ENCODE results near the gene YAP1. TPM values are rescaled to one million over a fixed set of nuclear protein-coding genes. Genes with fewer than 3 reads are reported as not detected.
A peak's percentile ranks its signal among the peaks of the same experiment; 100 is the strongest.

YAP1 gene
- total RNA-seq, 1 donor from 2014 or later, result 204 TPM

- no peak for DNase-seq (ENCODE audit: low spot score, unreplicated experiment)
- Mint-ChIP-seq H3K36me3 (ENCODE audit: insufficient read depth) (peaks cover 11% of the 10 kb centered on the region), H3K4me3 (ENCODE audit: low read depth) (no peak overlapping the region), H3K27me3 (no peaks in the 10 kb centered on the region), H3K4me1 (ENCODE audit: low read depth) (peaks cover 40% of the 10 kb centered on the region), H3K9me3 (ENCODE audit: low read depth) (no peaks in the 10 kb centered on the region), H3K27ac (no peak overlapping the region)
- TF ChIP-seq CTCF (IDR thresholded peaks at IDR 0.05; ENCODE audit: unreplicated experiment), result no peak
These were observed 37.8 kb downstream of the YAP1 start for GRCh38 chr11:102148059-102148458.

- peaks cover 41% of the 10 kb centered on the region for H3K4me1 Mint-ChIP-seq (ENCODE audit: low read depth)
- no peak for TF ChIP-seq CTCF (IDR thresholded peaks at IDR 0.05; ENCODE audit: unreplicated experiment)
- H3K36me3 Mint-ChIP-seq (ENCODE audit: insufficient read depth), result peaks cover 11% of the 10 kb centered on the region
These were observed 41.7 kb downstream of the YAP1 start for GRCh38 chr11:102151784-102152525.

DNA sequence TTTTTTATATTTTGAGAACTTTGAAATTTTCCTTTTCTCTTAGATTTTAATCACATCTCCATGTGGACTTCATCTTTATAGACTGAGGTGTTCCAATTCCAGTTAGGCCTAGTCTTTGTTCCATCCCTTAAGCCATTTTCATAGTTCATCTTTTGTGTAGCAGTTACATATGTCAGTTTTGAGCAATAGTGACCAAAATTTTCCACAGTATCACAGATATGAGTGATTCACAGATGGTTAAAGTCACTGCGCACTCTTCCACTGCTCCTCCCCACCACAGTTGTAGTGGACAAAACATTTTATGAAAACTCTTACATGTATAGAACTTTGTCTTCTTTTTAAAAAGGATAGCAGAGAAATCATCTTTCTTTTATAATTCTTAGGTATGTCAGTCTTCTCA, 42.8 kb downstream of the YAP1 start:
- TF ChIP-seq CTCF (IDR thresholded peaks at IDR 0.05; ENCODE audit: unreplicated experiment), result no peak
- Mint-ChIP-seq H3K9me3 (ENCODE audit: low read depth) (no peaks in the 10 kb centered on the region), H3K27me3 (no peaks in the 10 kb centered on the region), H3K4me3 (ENCODE audit: low read depth) (no peak overlapping the region), H3K4me1 (ENCODE audit: low read depth) (peaks cover 51% of the 10 kb centered on the region), H3K27ac (peak overlapping the region; percentile 63), H3K36me3 (ENCODE audit: insufficient read depth) (peaks cover 10% of the 10 kb centered on the region)
- no peak for DNase-seq (ENCODE audit: low spot score, unreplicated experiment)

More at GRCh38 chr11:102151784-102152525, 41.7 kb downstream of the YAP1 start:
- Mint-ChIP-seq H3K4me3 (ENCODE audit: low read depth) (no peak overlapping the region), H3K9me3 (ENCODE audit: low read depth) (no peaks in the 10 kb centered on the region), H3K27me3 (no peaks in the 10 kb centered on the region), H3K27ac (peak overlapping the region; percentile 71)
- no peak for DNase-seq (ENCODE audit: low spot score, unreplicated experiment)

GRCh38 chr11:102154806-102155205, 44.6 kb downstream of the YAP1 start:
- peaks cover 55% of the 10 kb centered on the region for H3K4me1 Mint-ChIP-seq (ENCODE audit: low read depth)
- DNase-seq (ENCODE audit: low spot score, unreplicated experiment), result no peak
- H3K27me3 Mint-ChIP-seq, result no peaks in the 10 kb centered on the region
- no peaks in the 10 kb centered on the region for H3K9me3 Mint-ChIP-seq (ENCODE audit: low read depth)
- H3K4me3 Mint-ChIP-seq (ENCODE audit: low read depth), result no peak overlapping the region
- H3K36me3 Mint-ChIP-seq (ENCODE audit: insufficient read depth), result peaks cover 4% of the 10 kb centered on the region
- no peak for TF ChIP-seq CTCF (IDR thresholded peaks at IDR 0.05; ENCODE audit: unreplicated experiment)
- no peak overlapping the region for H3K27ac Mint-ChIP-seq

DNA sequence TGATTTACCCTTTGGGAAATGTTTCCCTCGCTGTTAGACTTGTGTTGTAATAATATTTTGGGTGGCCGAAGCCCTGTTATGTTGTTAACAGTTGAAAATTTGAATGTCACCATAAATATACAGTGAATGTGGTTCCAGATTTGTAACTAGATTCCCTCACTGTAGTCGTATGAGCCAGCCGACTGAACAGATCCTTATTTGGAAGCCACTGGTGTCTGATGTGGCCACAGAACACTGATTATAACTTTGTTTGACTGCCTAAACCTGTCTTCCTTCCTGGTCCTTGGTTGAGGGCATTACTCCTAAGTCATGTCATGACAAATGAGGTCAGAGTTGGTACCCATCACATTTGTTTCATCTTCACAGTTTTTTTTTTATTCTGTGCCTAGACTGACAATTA, 45.4 kb downstream of the YAP1 start:
- DNase-seq (ENCODE audit: low spot score, unreplicated experiment), result no peak
- peaks cover 55% of the 10 kb centered on the region for H3K4me1 Mint-ChIP-seq (ENCODE audit: low read depth)
- no peak for TF ChIP-seq CTCF (IDR thresholded peaks at IDR 0.05; ENCODE audit: unreplicated experiment)
- no peaks in the 10 kb centered on the region for H3K9me3 Mint-ChIP-seq (ENCODE audit: low read depth)
- no peak overlapping the region for H3K4me3 Mint-ChIP-seq (ENCODE audit: low read depth)
- H3K27ac Mint-ChIP-seq, result peak overlapping the region; percentile 12
- H3K27me3 Mint-ChIP-seq, result no peaks in the 10 kb centered on the region
- H3K36me3 Mint-ChIP-seq (ENCODE audit: insufficient read depth), result peaks cover 2% of the 10 kb centered on the region
